Measurements from ENCODE around the gene OPCML. TPM values are rescaled to one million over a fixed set of nuclear protein-coding genes. Genes with fewer than 3 reads are reported as not detected.

The OPCML gene
- total RNA-seq, 1 donor from 2014 or later = 0.61 TPM

GRCh38 chr11:133300666-133301065, 231.6 kb downstream of the OPCML start:
- no peak for TF ChIP-seq CTCF (IDR thresholded peaks at IDR 0.05; ENCODE audit: partially characterized antibody, unreplicated experiment)
- DNase-seq = no peak
- Mint-ChIP-seq H3K4me3 (ENCODE audit: unreplicated experiment) (no peak overlapping the region), H3K27ac (ENCODE audit: unreplicated experiment) (no peak overlapping the region), H3K4me1 (ENCODE audit: low read depth, unreplicated experiment) (peaks cover 3% of the 10 kb centered on the region), H3K36me3 (ENCODE audit: unreplicated experiment) (no peaks in the 10 kb centered on the region), H3K9me3 (ENCODE audit: unreplicated experiment) (no peaks in the 10 kb centered on the region), H3K27me3 (ENCODE audit: unreplicated experiment) (no peaks in the 10 kb centered on the region)

- no peak for TF ChIP-seq CTCF (IDR thresholded peaks at IDR 0.05; ENCODE audit: partially characterized antibody, unreplicated experiment)
- Mint-ChIP-seq H3K9me3 (ENCODE audit: unreplicated experiment) (peaks cover 2% of the 10 kb centered on the region), H3K36me3 (ENCODE audit: unreplicated experiment) (no peaks in the 10 kb centered on the region), H3K27ac (ENCODE audit: unreplicated experiment) (no peak overlapping the region), H3K4me1 (ENCODE audit: low read depth, unreplicated experiment) (peaks cover 4% of the 10 kb centered on the region), H3K27me3 (ENCODE audit: unreplicated experiment) (no peaks in the 10 kb centered on the region), H3K4me3 (ENCODE audit: unreplicated experiment) (no peak overlapping the region)
- no peak for DNase-seq
These were observed 240.5 kb downstream of the OPCML start for GRCh38 chr11:133291780-133292179.

- no peak overlapping the region for H3K27ac Mint-ChIP-seq (ENCODE audit: unreplicated experiment)
- peaks cover 5% of the 10 kb centered on the region for H3K9me3 Mint-ChIP-seq (ENCODE audit: unreplicated experiment)
- H3K4me1 Mint-ChIP-seq (ENCODE audit: low read depth, unreplicated experiment) = peaks cover 4% of the 10 kb centered on the region
- no peaks in the 10 kb centered on the region for H3K36me3 Mint-ChIP-seq (ENCODE audit: unreplicated experiment)
- no peaks in the 10 kb centered on the region for H3K27me3 Mint-ChIP-seq (ENCODE audit: unreplicated experiment)
- no peak for DNase-seq
- no peak for TF ChIP-seq CTCF (IDR thresholded peaks at IDR 0.05; ENCODE audit: partially characterized antibody, unreplicated experiment)
- no peak overlapping the region for H3K4me3 Mint-ChIP-seq (ENCODE audit: unreplicated experiment)
These were observed 246.9 kb downstream of the OPCML start for GRCh38 chr11:133285359-133285758.

GRCh38 chr11:133284156-133284555, 248.1 kb downstream of the OPCML start:
- H3K27ac Mint-ChIP-seq (ENCODE audit: unreplicated experiment) = no peak overlapping the region
- H3K9me3 Mint-ChIP-seq (ENCODE audit: unreplicated experiment) = peaks cover 5% of the 10 kb centered on the region
- TF ChIP-seq CTCF (IDR thresholded peaks at IDR 0.05; ENCODE audit: partially characterized antibody, unreplicated experiment) = no peak
- H3K36me3 Mint-ChIP-seq (ENCODE audit: unreplicated experiment) = no peaks in the 10 kb centered on the region
- H3K4me1 Mint-ChIP-seq (ENCODE audit: low read depth, unreplicated experiment) = peaks cover 4% of the 10 kb centered on the region
- no peak for DNase-seq
- H3K4me3 Mint-ChIP-seq (ENCODE audit: unreplicated experiment) = no peak overlapping the region
- no peaks in the 10 kb centered on the region for H3K27me3 Mint-ChIP-seq (ENCODE audit: unreplicated experiment)

GRCh38 chr11:133277886-133278285, 254.4 kb downstream of the OPCML start:
- no peaks in the 10 kb centered on the region for H3K4me1 Mint-ChIP-seq (ENCODE audit: low read depth, unreplicated experiment)
- H3K9me3 Mint-ChIP-seq (ENCODE audit: unreplicated experiment) = peaks cover 3% of the 10 kb centered on the region
- DNase-seq = no peak
- H3K4me3 Mint-ChIP-seq (ENCODE audit: unreplicated experiment) = no peak overlapping the region
- no peak overlapping the region for H3K27ac Mint-ChIP-seq (ENCODE audit: unreplicated experiment)
- no peaks in the 10 kb centered on the region for H3K36me3 Mint-ChIP-seq (ENCODE audit: unreplicated experiment)
- H3K27me3 Mint-ChIP-seq (ENCODE audit: unreplicated experiment) = no peaks in the 10 kb centered on the region
- no peak for TF ChIP-seq CTCF (IDR thresholded peaks at IDR 0.05; ENCODE audit: partially characterized antibody, unreplicated experiment)
